ENCODE data around the gene HOXC4. TPM values are rescaled to one million over a fixed set of nuclear protein-coding genes. Genes with fewer than 3 reads are reported as not detected.

Gene HOXC4
- total RNA-seq, 4 donors from 2014 or later = 0.51 to 2.0 (median 0.71) TPM

DNA sequence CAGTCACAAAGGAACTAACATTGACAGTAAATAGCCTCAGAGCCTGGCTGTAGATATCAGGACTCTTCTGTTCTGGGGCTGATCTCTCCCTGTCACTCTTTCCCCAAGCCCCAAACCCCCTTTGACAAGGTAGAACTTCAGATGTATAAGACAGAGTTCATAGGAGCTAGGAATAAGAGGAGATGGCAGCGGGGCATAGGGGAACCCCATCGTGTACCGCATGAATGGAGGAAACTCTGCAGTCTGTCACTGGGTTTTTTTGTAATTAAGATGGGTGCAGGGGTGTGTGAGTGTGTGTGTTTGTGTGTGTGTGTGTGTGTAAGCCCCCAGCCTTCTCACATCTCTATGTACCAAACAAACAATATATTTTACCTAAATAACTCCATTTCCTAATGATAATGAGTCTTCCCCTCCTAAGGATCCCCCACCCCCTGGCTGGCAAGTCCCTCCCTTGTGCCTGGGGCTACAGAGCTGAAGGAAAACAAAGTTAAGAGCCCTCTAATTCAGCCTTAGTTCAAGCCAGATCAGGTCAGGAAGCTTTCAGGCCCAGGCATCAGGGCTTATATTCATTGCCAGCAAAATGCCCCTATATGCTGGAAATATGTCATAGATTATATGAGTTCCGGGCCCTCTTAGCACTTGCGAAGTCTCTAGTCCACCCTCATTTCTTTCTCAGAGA lies 9.1 kb upstream of the HOXC4 start:
- in situ Hi-C loops (cut with MboI; ENCODE audit: low sequenced_read_pairs in 4 of 4) = no loop called here
- H3K9me3 ChIP-seq = no peaks in the 10 kb centered on the region
- no peaks in the 10 kb centered on the region for H3K27me3 ChIP-seq
- intact Hi-C loops (cut with DNase I; ENCODE audit: low total_unique reads) = no loop called here
- H3K36me3 ChIP-seq = no peaks in the 10 kb centered on the region
- no peak overlapping the region for H3K4me3 ChIP-seq
- no peak overlapping the region for H3K27ac ChIP-seq
- no peak for ATAC-seq
- TF ChIP-seq, protein P1, sequence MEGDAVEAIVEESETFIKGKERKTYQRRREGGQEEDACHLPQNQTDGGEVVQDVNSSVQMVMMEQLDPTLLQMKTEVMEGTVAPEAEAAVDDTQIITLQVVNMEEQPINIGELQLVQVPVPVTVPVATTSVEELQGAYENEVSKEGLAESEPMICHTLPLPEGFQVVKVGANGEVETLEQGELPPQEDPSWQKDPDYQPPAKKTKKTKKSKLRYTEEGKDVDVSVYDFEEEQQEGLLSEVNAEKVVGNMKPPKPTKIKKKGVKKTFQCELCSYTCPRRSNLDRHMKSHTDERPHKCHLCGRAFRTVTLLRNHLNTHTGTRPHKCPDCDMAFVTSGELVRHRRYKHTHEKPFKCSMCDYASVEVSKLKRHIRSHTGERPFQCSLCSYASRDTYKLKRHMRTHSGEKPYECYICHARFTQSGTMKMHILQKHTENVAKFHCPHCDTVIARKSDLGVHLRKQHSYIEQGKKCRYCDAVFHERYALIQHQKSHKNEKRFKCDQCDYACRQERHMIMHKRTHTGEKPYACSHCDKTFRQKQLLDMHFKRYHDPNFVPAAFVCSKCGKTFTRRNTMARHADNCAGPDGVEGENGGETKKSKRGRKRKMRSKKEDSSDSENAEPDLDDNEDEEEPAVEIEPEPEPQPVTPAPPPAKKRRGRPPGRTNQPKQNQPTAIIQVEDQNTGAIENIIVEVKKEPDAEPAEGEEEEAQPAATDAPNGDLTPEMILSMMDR (IDR thresholded peaks at IDR 0.05 in 4 of 5, conservative IDR thresholded peaks at IDR 0.05 in 1 of 5) = no peak
- no peak for TF ChIP-seq POLR2A (IDR thresholded peaks at IDR 0.05)
- H3K4me1 ChIP-seq = peaks cover 8 to 10% of the 10 kb centered on the region in 2 donors
- DNase-seq = no peak

DNA sequence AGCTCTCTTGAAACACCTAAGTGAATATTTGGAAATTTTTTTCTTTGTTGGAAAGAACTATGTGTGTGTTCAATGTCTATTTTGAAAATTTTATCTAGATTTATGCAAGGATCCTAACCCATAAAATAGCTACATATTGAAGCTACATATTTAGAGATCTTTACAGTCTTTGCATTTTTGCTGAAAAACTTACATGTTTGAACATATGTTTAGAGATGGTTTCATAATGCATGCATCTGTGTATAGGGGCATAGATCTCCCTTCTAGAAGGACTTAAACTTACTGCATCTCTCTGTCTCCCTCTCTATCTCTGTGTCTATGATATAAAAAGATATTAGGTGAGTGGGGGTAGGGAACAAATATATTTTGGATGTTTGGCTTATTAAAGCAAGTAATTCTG lies 8.2 kb upstream of the HOXC4 start:
- no peak overlapping the region for H3K4me3 ChIP-seq
- ATAC-seq (no peak), DNase-seq (no peak)
- peaks cover 8 to 10% of the 10 kb centered on the region in 2 donors for H3K4me1 ChIP-seq
- H3K9me3 ChIP-seq = no peaks in the 10 kb centered on the region
- intact Hi-C loops (cut with DNase I; ENCODE audit: low total_unique reads) = no loop called here
- no peaks in the 10 kb centered on the region for H3K36me3 ChIP-seq
- in situ Hi-C loops (cut with MboI; ENCODE audit: low sequenced_read_pairs in 4 of 4) = no loop called here
- H3K27me3 ChIP-seq = peaks cover 0 to 3% (median 0%) of the 10 kb centered on the region in 3 donors
- TF ChIP-seq, protein P1 (IDR thresholded peaks at IDR 0.05 in 4 of 5, conservative IDR thresholded peaks at IDR 0.05 in 1 of 5) = no peak
- no peak for TF ChIP-seq POLR2A (IDR thresholded peaks at IDR 0.05)
- H3K27ac ChIP-seq = no peak overlapping the region

DNA sequence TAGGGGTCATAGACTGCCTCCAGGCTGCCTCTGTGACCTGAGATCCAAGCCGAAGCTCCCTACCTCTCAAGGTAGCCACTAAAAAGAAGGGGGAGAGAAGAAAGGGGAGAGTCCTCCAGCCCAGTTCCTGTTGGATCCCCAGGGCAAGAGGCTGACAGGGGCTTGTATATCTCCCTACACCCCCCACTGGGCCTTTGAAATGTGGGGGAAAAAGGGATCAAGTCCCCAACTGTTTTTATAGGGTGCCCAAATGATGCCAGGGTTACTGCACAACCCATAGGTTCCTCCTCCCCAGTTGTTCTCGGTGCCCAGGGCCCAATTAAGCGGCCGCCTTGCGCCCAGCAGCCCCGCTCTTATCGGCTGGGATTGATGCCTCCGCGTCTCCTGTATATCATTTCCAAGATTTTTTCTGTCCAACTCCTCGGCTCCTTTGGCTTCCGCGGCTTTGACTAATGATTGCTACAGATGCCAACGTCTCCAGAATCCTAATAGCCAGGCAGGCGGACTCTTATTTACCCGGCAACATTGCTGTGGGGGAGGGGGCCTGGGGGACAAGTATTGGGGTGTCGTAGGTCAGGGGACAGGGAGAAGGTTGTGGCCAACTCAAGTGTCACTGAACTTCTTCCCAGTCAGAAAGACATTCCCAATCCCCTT lies 7.6 kb upstream of the HOXC4 start:
- intact Hi-C loops (cut with DNase I; ENCODE audit: low total_unique reads) (no loop called here), in situ Hi-C loops (cut with MboI; ENCODE audit: low sequenced_read_pairs in 4 of 4) (no loop called here)
- Histone ChIP-seq H3K4me1 (peaks cover 8 to 10% of the 10 kb centered on the region in 2 donors), H3K9me3 (no peaks in the 10 kb centered on the region), H3K4me3 (no peak overlapping the region), H3K27me3 (peaks cover 0 to 3% (median 0%) of the 10 kb centered on the region in 3 donors), H3K36me3 (no peaks in the 10 kb centered on the region), H3K27ac (no peak overlapping the region)
- ATAC-seq (no peak), DNase-seq (no peak)
- TF ChIP-seq, protein P1 (IDR thresholded peaks at IDR 0.05 in 4 of 5, conservative IDR thresholded peaks at IDR 0.05 in 1 of 5) = no peak
- no peak for TF ChIP-seq POLR2A (IDR thresholded peaks at IDR 0.05)

DNA sequence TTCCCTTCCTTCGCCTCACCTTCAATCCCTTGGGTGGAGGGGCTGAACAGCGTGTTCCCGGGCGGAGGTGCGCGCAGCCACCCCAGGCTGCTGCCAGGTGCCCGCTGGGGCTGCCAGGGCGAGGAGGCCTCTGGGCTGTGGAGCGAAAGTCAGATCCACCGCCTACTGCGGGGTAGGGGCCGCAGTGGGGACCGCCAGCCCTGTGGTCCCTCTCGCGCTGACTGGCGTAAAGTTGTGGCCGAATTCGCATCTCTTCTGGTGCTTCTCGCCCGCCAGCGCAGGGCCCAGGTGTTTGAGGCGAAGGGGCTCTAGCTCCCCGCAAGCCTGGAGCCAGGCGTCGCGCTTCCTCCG lies 6.9 kb upstream of the HOXC4 start:
- DNase-seq (no peak), ATAC-seq (no peak)
- in situ Hi-C loops (cut with MboI; ENCODE audit: low sequenced_read_pairs in 4 of 4) = no loop called here
- no peak overlapping the region for H3K4me3 ChIP-seq
- no peaks in the 10 kb centered on the region for H3K36me3 ChIP-seq
- H3K27me3 ChIP-seq = peaks cover 0 to 3% (median 0%) of the 10 kb centered on the region in 3 donors
- intact Hi-C loops (cut with DNase I; ENCODE audit: low total_unique reads) = no loop called here
- H3K9me3 ChIP-seq = no peaks in the 10 kb centered on the region
- peaks cover 8 to 10% of the 10 kb centered on the region in 2 donors for H3K4me1 ChIP-seq
- TF ChIP-seq POLR2A (IDR thresholded peaks at IDR 0.05) = no peak
- TF ChIP-seq, protein P1 (IDR thresholded peaks at IDR 0.05 in 4 of 5, conservative IDR thresholded peaks at IDR 0.05 in 1 of 5) = no peak
- no peak overlapping the region for H3K27ac ChIP-seq
